HCT116 (cell line): ENCODE results near the gene HYAL2. TPM values are rescaled to one million over a fixed set of nuclear protein-coding genes. Genes with fewer than 3 reads are reported as not detected.

Experiments
- ATAC-seq: fragments of 200-7000 bp; cut with Tn5 transposase; 2 replicates; pipeline ENCODE4 v1.9.1; 2020; ENCODE audit warnings: mild to moderate bottlenecking, moderate library complexity
- BruUV-seq: library from RNA; stranded (reverse); fragments of 400-500 nt; replicated peaks from 2 replicates; lab custom pipeline; 2021; lab: Mats Ljungman, UMichigan
- CTCF ChIA-PET: fragments of 300-600 bp; sonication (Branson Sonifier 250); formaldehyde crosslinking; loops from one replicate; lab custom pipeline; 2021; ENCODE audit warnings: antibody characterized with exemption; lab: Charles Lee
- POLR2A ChIA-PET: fragments of 300-600, 350-600 bp; sonication (Branson Sonifier 250); formaldehyde crosslinking; loops from one replicate; lab custom pipeline; 2021; ENCODE audit warnings: antibody characterized with exemption; lab: Charles Lee
- RAD21 ChIA-PET, 2 experiments: fragments of 300-600 bp; sonication (Branson Sonifier 250); formaldehyde crosslinking; loops; one replicate each; lab custom pipeline; 2023; ENCODE audit warnings: low total read pairs in 2 of 2; ENCODE audit not compliant: uncharacterized antibody in 2 of 2, unreplicated experiment in 2 of 2, low non-redundant PET in 1 of 2; lab: Charles Lee
- DNase-seq: peaks from one replicate; pipeline ENCODE4 v3.0.0-alpha.2; 2010; ENCODE audit warnings: low read depth, low spot score
- H2AFZ ChIP-seq: fragments of 200-600 bp; shearing (Covaris generic), sonication (generic); 2 replicates; pipeline ENCODE4 v1.6.1; 2017; ENCODE audit warnings: low read depth, mixed run types, mixed read lengths, antibody characterized with exemption, low read length; ENCODE audit not compliant: poor library complexity, severe bottlenecking
- H3K27ac ChIP-seq: 2 replicates; pipeline ENCODE4 v1.5.1; 2012; ENCODE audit warnings: low read depth, low read length
- H3K27me3 ChIP-seq: fragments of 200-600 bp; sonication (generic); 2 replicates; pipeline ENCODE4 v1.6.1; 2016; ENCODE audit warnings: mixed run types, low read length, mixed read lengths; ENCODE audit not compliant: insufficient read depth
- H3K36me3 ChIP-seq, 2 experiments: fragments of 200-500 bp in 1 of 2; fragments of 200-600 bp in 1 of 2; sonication (Bioruptor generic) in 1 of 2; sonication (generic) in 1 of 2; 2 replicates each; pipeline versions ENCODE4 v1.5.1 to v1.6.1; 2014 to 2016; ENCODE audit warnings: low read length in 2 of 2, inconsistent platforms in 1 of 2, mixed read lengths in 1 of 2, mixed run types in 1 of 2; ENCODE audit not compliant: insufficient read depth in 2 of 2, control insufficient read depth in 1 of 2
- H3K4me1 ChIP-seq, 2 experiments: fragments of 200-600 bp in 1 of 2; sonication (generic) in 1 of 2; 2 replicates each; pipeline versions ENCODE4 v1.5.1 to v1.6.1; 2012 to 2017; ENCODE audit warnings: low read length in 2 of 2, inconsistent platforms in 1 of 2, mild to moderate bottlenecking in 1 of 2, mixed read lengths in 1 of 2, mixed run types in 1 of 2, moderate library complexity in 1 of 2; ENCODE audit not compliant: insufficient read depth in 2 of 2, control insufficient read depth in 1 of 2
- H3K4me2 ChIP-seq: fragments of 200-600 bp; sonication (generic); 2 replicates; pipeline ENCODE4 v1.6.1; 2017; ENCODE audit warnings: mixed run types, low read length, mixed read lengths
- H3K4me3 ChIP-seq, 2 experiments: fragments of 200-600 bp in 1 of 2; sonication (generic) in 1 of 2; replicated peaks in 1 of 2; 2 replicates each; pipeline ENCODE4 v1.5.1; 2011 to 2016; ENCODE audit warnings: low read length in 2 of 2, control low read depth in 1 of 2, low read depth in 1 of 2, mild to moderate bottlenecking in 1 of 2, mixed read lengths in 1 of 2, mixed run types in 1 of 2
- H3K79me2 ChIP-seq: fragments of 200-600 bp; sonication (generic); 2 replicates; pipeline ENCODE4 v1.6.1; 2017; ENCODE audit warnings: mild to moderate bottlenecking, mixed run types, low read length, moderate library complexity, mixed read lengths; ENCODE audit not compliant: insufficient read depth
- H3K9ac ChIP-seq: fragments of 200-600 bp; sonication (generic); 2 replicates; pipeline ENCODE4 v1.6.1; 2016; ENCODE audit warnings: low read length, mixed read lengths
- H3K9me2 ChIP-seq: fragments of 200-600 bp; sonication (generic), shearing (Covaris generic); 2 replicates; pipeline ENCODE4 v1.6.1; 2017; ENCODE audit warnings: mixed run types, mild to moderate bottlenecking, moderate library complexity; ENCODE audit not compliant: insufficient read depth
- H3K9me3 ChIP-seq, 2 experiments: fragments of 200-500 bp in 1 of 2; fragments of 200-600 bp in 1 of 2; sonication (Bioruptor generic) in 1 of 2; sonication (generic) in 1 of 2; 2 replicates each; pipeline ENCODE4 v1.6.1; 2014 to 2017; ENCODE audit warnings: low read length in 2 of 2, mixed read lengths in 2 of 2, inconsistent platforms in 1 of 2, low read depth in 1 of 2, mild to moderate bottlenecking in 1 of 2, mixed run types in 1 of 2, moderate library complexity in 1 of 2; ENCODE audit not compliant: control insufficient read depth in 1 of 2, insufficient read depth in 1 of 2
- H4K20me1 ChIP-seq: fragments of 200-600 bp; sonication (generic), shearing (Covaris generic); 2 replicates; pipeline ENCODE4 v1.6.1; 2017; ENCODE audit warnings: mixed run types, mild to moderate bottlenecking, moderate library complexity; ENCODE audit not compliant: insufficient read depth
- CEBPB ChIP-seq: IDR thresholded peaks from 2 replicates; pipeline ENCODE4 v1.6.1; 2012; ENCODE audit warnings: low read depth
- EZH2 ChIP-seq: fragments of 200-600 bp; sonication (generic); IDR thresholded peaks from 2 replicates; pipeline ENCODE4 v1.6.1; 2017; ENCODE audit warnings: antibody characterized with exemption, mixed run types
- JUND ChIP-seq: IDR thresholded peaks from 2 replicates; pipeline ENCODE4 v1.6.1; 2012
- POLR2A ChIP-seq: IDR thresholded peaks from 2 replicates; pipeline ENCODE4 v1.7.0; 2011; ENCODE audit warnings: borderline replicate concordance; ENCODE audit not compliant: insufficient read depth, insufficient read length; ENCODE audit errors: extremely low read depth
- RAD21 ChIP-seq: IDR thresholded peaks from 2 replicates; pipeline ENCODE4 v1.6.1; 2012; ENCODE audit warnings: low read depth, mild to moderate bottlenecking
- SIN3A ChIP-seq: IDR thresholded peaks from 2 replicates; pipeline ENCODE4 v1.6.1; 2012; ENCODE audit warnings: low read depth
- SP1 ChIP-seq: IDR thresholded peaks from 2 replicates; pipeline ENCODE4 v1.6.1; 2012; ENCODE audit warnings: low read depth
- SRF ChIP-seq: IDR thresholded peaks from 2 replicates; pipeline ENCODE4 v1.6.1; 2012; ENCODE audit warnings: low read depth
- TCF7L2 ChIP-seq: IDR thresholded peaks from 2 replicates; pipeline ENCODE4 v1.7.0; 2011; ENCODE audit warnings: borderline replicate concordance, inconsistent platforms; ENCODE audit not compliant: insufficient read depth, insufficient read length; ENCODE audit errors: extremely low read depth
- YY1 ChIP-seq: IDR thresholded peaks from 2 replicates; pipeline ENCODE4 v1.6.1; 2011; ENCODE audit warnings: low read length, low read depth, moderate library complexity, mild to moderate bottlenecking; ENCODE audit not compliant: insufficient replicate concordance; ENCODE audit errors: extremely low read depth
- ZFX ChIP-seq: fragments of 450-650 bp; IDR thresholded peaks from 2 replicates; pipeline ENCODE4 v1.6.1; 2017
- intact Hi-C: fragments of 100-400 bp; cut with micrococcal nuclease; formaldehyde crosslinking; loops from 2 replicates; pipeline ENCODE4 v1.10.0; 2022
- total RNA-seq: library from RNA; stranded (reverse); gene quantifications from one replicate; pipeline ENCODE4 v1.2.1, GENCODE V29; 2021; ENCODE audit not compliant: unreplicated experiment
- TF ChIP-seq, protein P1 (sequence below): IDR thresholded peaks from 2 replicates; pipeline ENCODE4 v1.6.1; 2012
- TF ChIP-seq, protein P2 (sequence below): IDR thresholded peaks from 2 replicates; pipeline ENCODE4 v1.6.1; 2011; ENCODE audit warnings: mild to moderate bottlenecking, low read length, moderate library complexity; ENCODE audit not compliant: insufficient replicate concordance; ENCODE audit errors: extremely low read depth
- TF ChIP-seq, protein P3 (sequence below): IDR thresholded peaks from 2 replicates; pipeline ENCODE4 v1.6.1; 2012; ENCODE audit warnings: low read depth

Gene HYAL2
- total RNA-seq, 1 experiment from 2014 or later = 42.2 TPM

DNA sequence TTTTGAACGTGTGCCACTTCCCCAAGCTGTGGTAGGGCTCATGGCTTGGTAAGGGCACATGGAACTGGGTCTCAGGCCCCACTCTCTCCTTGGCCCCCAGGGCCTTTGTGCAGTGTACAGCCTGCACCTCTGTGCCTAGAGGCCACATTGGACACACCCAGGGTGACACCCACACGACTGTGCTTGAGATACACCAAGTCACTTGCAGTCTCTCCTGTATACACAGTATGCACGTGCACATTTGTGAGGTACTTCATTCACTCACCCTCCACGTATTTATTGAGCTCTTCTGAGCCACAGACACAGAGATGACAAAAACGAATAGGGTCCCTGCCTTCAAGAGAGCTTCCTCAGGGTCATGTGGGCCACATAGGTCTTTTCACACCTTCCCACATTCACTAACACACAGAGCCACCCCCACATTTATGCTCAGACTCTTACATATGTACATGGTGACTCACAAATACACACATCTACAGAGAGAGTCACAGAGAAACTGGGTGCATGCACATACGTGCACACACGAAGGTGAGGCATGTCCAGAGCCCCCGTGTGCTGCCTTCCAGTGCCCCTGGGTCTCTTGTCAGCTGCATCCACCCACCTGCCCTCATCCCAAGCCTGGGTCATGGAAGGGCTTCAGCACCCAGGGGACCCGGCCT, 46.6 kb upstream of the HYAL2 start:
- RAD21 ChIA-PET = no interaction called here
- Histone ChIP-seq H2AFZ (no peak overlapping the region), H3K9me2 (no peaks in the 10 kb centered on the region), H3K27ac (no peak overlapping the region), H3K4me2 (no peak overlapping the region), H3K27me3 (no peaks in the 10 kb centered on the region), H3K9ac (no peak overlapping the region), H4K20me1 (no peaks in the 10 kb centered on the region), H3K9me3 (no peaks in the 10 kb centered on the region), H3K79me2 (no peaks in the 10 kb centered on the region), H3K4me3 (no peak overlapping the region), H3K36me3 (no peaks in the 10 kb centered on the region), H3K4me1 (peaks cover 8 to 22% of the 10 kb centered on the region in 2 experiments; a peak in 2 of 4 replicates)
- intact Hi-C loops = no loop called here
- DNase-seq (no peak), ATAC-seq (no peak)
- CTCF ChIA-PET = no interaction called here
- TF ChIP-seq YY1 = no peak
- no peak for TF ChIP-seq JUND
- TF ChIP-seq, protein P1, sequence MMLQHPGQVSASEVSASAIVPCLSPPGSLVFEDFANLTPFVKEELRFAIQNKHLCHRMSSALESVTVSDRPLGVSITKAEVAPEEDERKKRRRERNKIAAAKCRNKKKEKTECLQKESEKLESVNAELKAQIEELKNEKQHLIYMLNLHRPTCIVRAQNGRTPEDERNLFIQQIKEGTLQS = no peak
- TF ChIP-seq, protein P2, sequence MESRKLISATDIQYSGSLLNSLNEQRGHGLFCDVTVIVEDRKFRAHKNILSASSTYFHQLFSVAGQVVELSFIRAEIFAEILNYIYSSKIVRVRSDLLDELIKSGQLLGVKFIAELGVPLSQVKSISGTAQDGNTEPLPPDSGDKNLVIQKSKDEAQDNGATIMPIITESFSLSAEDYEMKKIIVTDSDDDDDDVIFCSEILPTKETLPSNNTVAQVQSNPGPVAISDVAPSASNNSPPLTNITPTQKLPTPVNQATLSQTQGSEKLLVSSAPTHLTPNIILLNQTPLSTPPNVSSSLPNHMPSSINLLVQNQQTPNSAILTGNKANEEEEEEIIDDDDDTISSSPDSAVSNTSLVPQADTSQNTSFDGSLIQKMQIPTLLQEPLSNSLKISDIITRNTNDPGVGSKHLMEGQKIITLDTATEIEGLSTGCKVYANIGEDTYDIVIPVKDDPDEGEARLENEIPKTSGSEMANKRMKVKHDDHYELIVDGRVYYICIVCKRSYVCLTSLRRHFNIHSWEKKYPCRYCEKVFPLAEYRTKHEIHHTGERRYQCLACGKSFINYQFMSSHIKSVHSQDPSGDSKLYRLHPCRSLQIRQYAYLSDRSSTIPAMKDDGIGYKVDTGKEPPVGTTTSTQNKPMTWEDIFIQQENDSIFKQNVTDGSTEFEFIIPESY = no peak
- TF ChIP-seq TCF7L2 = no peak
- TF ChIP-seq, protein P3, sequence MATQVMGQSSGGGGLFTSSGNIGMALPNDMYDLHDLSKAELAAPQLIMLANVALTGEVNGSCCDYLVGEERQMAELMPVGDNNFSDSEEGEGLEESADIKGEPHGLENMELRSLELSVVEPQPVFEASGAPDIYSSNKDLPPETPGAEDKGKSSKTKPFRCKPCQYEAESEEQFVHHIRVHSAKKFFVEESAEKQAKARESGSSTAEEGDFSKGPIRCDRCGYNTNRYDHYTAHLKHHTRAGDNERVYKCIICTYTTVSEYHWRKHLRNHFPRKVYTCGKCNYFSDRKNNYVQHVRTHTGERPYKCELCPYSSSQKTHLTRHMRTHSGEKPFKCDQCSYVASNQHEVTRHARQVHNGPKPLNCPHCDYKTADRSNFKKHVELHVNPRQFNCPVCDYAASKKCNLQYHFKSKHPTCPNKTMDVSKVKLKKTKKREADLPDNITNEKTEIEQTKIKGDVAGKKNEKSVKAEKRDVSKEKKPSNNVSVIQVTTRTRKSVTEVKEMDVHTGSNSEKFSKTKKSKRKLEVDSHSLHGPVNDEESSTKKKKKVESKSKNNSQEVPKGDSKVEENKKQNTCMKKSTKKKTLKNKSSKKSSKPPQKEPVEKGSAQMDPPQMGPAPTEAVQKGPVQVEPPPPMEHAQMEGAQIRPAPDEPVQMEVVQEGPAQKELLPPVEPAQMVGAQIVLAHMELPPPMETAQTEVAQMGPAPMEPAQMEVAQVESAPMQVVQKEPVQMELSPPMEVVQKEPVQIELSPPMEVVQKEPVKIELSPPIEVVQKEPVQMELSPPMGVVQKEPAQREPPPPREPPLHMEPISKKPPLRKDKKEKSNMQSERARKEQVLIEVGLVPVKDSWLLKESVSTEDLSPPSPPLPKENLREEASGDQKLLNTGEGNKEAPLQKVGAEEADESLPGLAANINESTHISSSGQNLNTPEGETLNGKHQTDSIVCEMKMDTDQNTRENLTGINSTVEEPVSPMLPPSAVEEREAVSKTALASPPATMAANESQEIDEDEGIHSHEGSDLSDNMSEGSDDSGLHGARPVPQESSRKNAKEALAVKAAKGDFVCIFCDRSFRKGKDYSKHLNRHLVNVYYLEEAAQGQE = no peak
- no peak for TF ChIP-seq SRF
- TF ChIP-seq SP1 = no peak
- TF ChIP-seq CEBPB = no peak
- no peak for TF ChIP-seq SIN3A
- no peak for TF ChIP-seq ZFX
- no peak for TF ChIP-seq POLR2A
- no peak for TF ChIP-seq EZH2
- no peak for TF ChIP-seq RAD21
- POLR2A ChIA-PET = no interaction called here
- no TSS peak for BruUV-seq
